GM04503 (cell line): ENCODE results near the gene NOC4L.

Experiments
- DNase-seq: peaks from one replicate; pipeline ENCODE4 v3.0.0-alpha.2; 2012; ENCODE audit warnings: low read depth

Gene NOC4L

DNA sequence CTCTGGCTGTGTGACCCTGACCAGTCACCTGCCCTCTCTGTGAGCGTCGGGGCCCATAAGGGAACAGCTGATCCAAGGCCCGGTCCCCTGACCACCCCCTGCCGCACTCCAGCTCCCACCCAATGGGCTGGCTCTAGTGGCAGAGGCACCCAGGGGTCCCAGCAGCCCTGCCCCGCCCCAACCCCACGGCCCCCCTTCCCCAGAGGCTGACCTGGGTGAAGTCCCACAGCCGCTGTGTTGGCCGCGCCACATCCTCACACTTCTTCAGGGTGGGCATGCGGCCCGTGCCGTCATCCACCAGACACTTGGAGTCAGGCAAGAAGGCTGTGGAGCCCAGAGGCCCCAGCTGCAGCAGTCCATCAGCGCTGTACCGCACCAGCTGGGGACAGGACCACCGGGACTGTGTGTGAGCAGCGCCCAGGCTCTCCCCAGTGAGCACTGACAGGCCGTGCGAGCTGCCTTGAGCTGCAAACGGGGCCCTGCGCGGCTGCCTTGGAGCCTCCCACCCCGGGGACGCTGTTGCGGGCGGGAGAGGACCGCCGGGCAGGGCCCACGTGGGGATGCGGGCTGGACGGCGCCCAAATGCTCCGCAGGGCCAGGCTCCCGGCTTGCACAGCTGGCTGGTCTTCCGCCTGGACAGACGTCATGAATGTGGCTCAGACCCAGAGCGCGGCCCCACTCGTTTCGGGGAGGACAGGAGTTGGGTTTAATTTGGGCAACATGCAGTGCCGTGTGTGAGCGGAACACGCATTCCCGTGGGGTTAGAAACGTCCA, 53.5 kb downstream of the NOC4L start:
- DNase-seq: no peak

DNA sequence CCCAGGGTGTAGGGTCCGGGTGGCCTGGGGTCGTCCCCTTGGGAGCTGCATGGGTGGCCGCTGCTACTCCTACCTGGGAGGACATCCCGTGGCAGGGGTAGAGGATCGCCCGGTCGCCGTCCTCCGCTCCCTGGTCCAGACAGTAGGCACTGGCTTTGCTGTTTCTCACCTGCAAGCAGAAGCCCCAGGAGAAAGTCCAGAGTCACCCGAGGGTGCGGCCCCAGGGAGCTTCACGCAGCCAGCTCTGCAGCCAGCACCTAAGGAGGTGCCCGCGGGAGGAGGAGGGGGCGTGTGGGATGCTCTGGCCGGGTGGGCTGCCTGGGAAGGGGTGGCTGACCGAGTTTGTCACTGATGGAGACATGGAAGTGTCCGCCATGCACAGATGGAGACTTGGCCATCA, 54.8 kb downstream of the NOC4L start:
- no peak for DNase-seq

DNA sequence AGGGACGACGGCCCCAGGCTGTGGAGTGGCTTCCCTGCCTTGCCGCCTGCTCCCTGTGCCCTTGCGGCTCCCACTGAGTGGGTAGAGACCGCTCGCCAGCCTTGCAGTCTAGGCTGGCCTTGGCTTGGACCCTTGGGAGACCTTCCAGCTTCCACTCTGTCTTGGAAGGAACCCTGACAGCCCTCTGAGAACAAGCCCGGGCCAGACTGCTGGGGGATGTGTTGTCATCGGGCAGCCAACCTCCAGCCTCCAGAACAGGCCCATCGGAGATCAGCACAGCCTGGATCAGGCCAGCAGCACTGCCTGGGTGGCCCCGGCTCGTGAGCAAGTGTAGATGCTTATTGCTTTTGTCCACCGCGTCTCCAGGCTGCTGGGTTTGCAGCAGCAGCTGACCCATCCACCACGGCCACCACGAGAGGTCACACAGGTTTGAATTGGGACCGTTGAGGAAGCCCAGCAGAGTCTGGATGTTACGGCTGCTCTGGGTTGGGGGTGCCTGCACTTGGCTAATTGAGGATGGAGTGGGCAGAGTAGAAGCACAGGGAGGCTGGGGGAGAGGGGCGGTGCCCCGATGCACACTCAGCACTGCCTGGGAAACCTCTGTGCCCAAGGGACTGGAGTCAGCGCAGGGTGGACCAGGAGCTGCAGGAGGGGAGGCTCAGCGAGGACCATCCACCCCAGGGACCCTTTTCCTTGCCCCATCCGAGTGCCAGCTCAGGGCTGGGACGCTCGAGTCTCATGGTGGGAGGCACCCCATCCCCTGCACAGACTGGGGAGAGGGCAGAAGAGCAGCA, 55.5 kb downstream of the NOC4L start:
- no peak for DNase-seq

DNA sequence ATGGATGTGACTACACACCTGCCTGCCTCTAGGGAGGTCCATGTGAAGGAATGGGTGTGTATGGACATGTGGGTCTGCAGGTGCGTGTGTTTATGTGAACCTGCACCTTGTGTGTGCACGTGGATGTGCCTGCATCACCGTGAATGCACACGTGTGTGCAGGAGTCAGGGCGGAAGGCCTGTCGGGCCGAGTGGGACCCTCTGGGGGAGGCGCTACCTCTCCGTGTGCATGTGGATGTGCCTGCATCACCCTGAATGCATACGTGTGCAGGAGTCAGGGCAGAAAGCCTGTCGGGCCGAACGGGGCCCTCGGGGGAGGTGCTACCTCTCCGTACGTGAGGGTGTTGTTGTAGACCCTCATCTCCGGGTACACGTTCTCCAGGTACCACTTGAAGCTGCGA, 56.5 kb downstream of the NOC4L start:
- DNase-seq: no peak

DNA sequence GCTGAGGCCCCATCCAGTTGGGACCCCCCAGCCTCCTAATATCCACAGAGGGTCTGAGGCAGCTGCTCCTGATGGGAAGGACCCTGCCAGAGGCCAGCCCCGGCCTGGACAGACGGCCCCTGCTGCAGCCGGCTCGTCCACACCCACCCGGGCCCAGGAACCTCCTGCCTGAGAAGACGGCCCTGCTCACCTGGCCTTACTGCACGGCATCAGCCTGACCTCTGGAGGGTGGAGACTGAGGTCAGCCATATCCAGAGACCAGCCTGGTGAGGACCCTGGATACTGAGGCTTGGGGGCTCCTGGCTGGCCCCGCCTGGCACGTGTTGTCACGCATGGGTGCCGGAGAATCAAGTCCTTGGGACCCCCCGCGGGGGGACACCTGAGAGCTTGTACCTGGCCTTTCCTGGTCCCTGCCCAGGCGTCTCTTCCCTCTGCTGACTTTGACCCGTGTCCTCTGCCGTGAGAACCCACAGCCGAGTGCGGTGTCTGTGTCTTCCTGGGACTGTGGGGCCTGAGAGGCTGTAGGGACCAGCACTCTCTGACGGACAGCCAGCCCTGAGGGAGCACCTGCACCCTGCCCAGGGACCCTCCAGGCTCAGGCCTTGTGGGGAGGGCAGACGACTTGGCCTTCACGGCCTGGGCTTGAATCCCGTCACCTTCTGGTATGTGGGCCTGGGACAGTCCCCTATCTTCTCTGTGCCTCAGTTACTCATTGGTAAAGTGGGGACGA, 57.3 kb downstream of the NOC4L start:
- no peak for DNase-seq
